ENCODE data around the gene DPP6.
"Not testable (repeated sequence)": the region's sequence is repeated elsewhere in the genome, so short reads cannot be mapped to it uniquely, and the experiment has no call there.

The DPP6 gene

DNA sequence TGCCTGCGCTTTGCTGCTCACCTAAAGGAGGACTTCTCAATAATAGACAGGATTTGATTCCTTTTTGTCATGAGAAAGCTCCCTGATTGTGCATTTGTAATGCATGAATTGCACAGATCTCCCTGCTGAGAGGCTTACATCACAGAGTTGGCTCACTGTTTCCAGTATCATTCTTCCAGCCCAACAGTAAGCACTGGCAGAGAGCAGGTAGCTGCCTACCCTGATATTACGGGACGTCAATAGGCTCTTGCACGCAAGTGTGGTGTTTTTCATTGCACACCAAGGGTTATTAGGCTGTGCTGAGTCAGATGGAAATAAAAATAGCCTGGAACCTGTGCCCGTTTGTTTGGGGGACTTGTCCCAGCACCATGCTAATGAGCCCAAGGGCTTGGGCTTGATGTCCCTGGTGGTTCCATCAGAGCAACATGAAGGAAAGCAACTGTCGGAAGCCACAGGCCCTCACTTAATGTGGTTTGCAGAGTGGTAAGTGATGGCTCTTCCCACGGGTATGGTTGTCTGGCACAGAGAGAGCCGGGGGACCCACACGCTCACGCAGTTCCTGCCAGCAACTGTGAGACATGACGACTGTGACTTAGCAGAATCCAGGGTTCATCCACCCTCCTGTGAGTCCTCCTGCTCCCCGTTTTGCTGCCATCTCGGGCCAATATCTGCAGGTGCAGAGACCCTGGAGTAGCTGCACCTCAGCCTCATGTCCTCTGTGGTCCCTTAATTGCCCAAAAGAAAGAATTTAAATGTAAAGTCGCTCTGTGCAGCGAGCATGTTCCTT, 20.4 kb downstream of the DPP6 start:
- DNase-seq = not testable (repeated sequence)

GRCh38 chr7:154078523-154078922, 26.3 kb downstream of the DPP6 start:
- not testable (repeated sequence) for DNase-seq

DNA sequence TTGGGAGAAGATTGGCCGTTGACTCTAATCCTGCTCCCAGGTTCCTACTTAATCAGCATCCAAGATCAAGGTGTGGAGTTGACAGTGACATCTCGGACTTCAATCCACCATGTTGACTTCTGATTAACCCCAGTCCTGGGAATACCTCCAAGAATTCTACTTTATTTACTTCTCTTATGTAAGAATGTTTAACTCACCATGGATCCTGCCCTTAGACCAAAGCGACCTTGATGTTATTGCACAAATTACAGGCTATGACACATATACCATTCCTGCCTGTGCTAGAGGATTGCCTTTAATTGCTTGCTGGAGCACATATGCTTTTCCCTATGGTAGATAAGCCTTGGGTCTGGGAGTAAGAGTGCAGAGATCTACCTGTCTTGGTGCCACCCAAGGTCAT, 28.1 kb downstream of the DPP6 start:
- DNase-seq = not testable (repeated sequence)

GRCh38 chr7:154087037-154087725, 35.0 kb downstream of the DPP6 start:
- not testable (repeated sequence) for DNase-seq

GRCh38 chr7:154092093-154092492, 39.9 kb downstream of the DPP6 start:
- not testable (repeated sequence) for DNase-seq

- not testable (repeated sequence) for DNase-seq
These were observed 43.0 kb downstream of the DPP6 start for GRCh38 chr7:154095201-154095600.

- DNase-seq = not testable (repeated sequence)
These were observed 52.9 kb downstream of the DPP6 start for GRCh38 chr7:154105063-154105462.

DNA sequence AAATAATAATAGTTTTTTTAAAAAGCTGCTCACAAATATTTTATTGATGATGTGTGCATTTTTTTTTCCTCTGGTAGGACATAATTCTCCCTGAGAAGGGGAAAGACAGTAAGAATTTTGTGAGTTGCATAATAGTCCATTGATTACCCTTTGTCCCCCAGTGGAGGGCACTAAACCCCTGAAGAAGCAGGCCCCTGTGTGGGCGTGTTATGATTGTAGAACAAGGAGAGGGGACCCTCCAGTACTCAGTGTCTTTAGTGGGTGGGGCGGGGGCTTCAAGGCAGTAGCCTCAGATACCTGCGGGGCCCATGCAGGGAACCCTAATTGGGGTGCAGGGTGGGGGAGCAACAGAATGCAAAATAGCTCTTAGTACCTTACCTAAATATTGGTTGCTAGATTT, 57.4 kb downstream of the DPP6 start:
- not testable (repeated sequence) for DNase-seq

DNA sequence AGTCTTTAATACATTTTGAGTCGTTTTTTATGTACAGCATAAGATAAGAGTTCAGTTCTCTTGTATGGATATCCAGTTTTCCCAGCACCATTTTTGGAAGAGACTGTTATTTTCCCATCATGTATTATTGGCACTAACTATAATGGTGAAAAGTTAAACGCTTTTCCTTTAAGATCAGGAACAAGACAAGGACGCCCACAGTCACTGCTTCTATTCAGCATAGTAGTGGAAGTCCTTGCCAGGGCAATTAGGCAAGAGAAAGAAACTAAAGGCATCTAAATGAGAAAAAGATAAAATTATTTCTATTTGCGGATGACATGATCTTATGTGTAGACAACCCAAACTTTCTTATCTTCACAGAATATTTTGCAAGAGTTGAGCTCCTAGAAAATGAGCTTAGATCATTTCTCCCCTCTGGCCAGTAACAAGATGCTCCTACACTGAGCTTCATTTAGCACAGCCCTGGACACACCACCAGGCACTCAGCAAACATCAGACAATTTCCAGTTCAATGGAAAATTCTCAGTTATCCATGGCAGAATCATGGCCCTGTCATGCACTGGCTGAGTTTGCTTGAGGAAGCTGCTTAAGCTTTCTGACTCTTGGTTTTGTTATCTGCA, 61.6 kb downstream of the DPP6 start:
- not testable (repeated sequence) for DNase-seq

DNA sequence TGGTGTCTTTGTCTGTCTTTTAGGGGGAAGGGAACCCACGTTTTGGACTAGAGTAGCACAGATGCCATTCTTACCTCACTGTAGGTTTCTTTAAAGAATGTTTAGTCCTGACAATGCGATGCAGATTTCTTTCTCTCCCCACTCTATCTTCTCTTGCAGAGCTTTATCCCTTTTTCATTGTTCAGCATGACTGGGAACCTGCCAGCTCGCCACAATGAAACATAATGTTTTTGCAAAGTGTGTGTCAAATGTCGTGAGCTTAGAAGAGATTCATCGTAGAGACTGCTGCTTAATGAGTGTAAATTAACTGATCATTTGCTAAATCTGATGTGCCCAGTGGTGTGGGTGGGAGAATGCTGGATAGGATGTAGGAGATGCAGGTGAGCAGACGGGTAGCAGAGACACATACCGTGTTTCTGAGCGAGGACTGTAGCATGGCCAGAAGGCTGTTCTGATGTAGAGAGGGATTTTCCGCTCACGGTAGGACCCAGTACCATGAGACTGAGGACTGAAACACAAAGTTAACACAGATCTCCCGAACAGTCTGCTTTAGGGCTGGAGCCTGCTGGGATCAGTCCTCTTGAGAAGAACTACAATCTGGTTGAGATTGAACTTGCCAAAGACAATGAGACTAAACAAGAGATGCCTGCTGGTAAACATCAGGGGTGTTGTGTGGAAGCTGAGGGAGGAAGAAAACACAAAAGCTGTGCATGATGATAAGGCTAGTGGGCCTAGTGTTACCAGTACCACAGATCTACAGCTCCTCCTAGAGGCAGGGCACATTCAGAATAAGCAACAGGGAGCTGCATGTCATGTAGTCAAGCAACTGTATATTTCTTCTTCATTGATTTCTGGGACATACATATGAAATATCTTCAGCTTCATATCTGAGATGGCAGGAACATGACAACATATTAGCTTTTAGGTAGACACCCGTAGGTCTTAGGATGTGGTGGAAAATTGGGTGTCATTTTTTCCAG, 65.5 kb downstream of the DPP6 start:
- DNase-seq = not testable (repeated sequence)

- DNase-seq = not testable (repeated sequence)
These were observed 68.6 kb downstream of the DPP6 start for GRCh38 chr7:154120825-154121224.

- DNase-seq = not testable (repeated sequence)
These were observed 70.5 kb downstream of the DPP6 start for GRCh38 chr7:154122720-154123119.

DNA sequence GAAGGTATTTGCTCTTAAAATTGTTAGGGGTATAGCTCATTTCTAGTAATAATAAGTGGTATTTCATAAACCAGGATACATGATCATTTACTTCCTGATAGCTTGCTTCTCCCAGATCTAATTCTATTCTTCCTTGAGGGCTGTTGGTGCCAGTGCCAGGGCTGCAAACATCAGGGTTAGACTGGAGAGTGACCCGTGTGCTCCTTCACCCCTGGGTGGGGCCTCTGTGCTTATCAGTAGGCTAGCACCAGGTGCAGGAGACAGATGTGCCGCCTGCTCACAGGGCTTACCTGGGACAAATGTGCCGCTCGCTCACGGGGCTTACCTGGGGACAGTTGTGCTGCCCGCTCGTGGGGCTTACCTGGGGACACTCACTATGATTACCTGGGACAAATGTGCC, 71.2 kb downstream of the DPP6 start:
- DNase-seq = not testable (repeated sequence)

GRCh38 chr7:154129142-154129541, 76.9 kb downstream of the DPP6 start:
- not testable (repeated sequence) for DNase-seq

DNA sequence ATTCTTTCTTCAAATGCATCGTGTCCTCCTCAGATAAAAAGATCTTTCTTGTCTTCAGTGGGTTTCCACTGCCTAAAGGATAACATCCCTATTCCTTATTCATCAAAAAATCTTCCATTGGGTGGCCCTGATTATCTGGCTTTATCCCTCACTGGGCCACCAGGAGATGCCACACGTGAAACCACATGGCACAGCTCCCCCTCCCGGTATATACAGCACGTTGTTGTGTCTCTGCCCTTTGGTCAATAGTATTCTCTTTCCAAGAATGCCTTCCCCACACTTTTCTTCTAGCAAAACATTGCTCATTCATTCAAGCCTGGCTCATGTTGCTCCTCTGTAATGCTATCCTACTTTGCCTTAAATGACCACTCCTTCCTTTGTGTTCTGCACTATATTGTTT, 80.4 kb downstream of the DPP6 start:
- not testable (repeated sequence) for DNase-seq

GRCh38 chr7:154133703-154134277, 81.6 kb downstream of the DPP6 start:
- not testable (repeated sequence) for DNase-seq

GRCh38 chr7:154134698-154135097, 82.5 kb downstream of the DPP6 start:
- DNase-seq = not testable (repeated sequence)

DNA sequence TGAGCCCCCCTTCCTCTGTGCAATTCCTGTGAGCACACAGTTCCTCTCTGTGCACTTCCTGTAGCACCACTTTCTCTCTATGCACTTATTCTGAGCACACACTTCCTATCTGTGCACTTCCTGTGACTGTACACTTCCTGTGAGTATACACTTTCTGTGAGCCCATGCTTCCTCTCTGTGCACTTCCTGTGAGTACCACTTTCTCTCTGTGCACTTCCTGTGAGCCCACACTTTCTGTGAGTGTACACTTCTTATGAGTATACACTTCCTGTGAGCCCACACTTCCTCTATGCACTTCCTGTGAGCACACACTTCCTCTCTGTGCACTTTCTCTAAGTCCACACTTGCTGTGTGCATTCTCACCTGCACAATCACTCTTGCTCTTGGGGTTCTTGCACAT, 83.4 kb downstream of the DPP6 start:
- DNase-seq = not testable (repeated sequence)

GRCh38 chr7:154145922-154146706, 93.9 kb downstream of the DPP6 start:
- DNase-seq = not testable (repeated sequence)

DNA sequence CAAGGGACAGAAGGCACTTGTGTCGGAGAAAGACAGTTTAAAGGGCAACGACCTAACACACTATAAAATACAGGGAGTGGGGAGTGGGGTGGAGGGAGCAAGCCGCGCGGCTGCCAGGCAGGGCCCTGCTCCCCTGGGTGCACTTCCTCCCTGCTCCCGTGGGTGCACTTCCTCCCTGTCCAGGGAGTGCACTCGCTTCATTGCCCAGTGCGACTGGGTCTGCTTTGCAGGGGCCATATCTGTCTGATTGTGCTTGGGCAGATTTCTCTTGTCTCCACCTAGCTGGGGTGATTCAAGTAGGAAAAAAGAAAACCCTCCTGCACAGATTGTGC, 94.5 kb downstream of the DPP6 start:
- DNase-seq = not testable (repeated sequence)
